ENCODE data around the gene NR1D2. TPM values are rescaled to one million over a fixed set of nuclear protein-coding genes. Genes with fewer than 3 reads are reported as not detected.
A peak's percentile ranks its signal among the peaks of the same experiment; 100 is the strongest.

NR1D2 gene
- polyA plus RNA-seq, 3 donors: 4.1 to 5.4 (median 5.3) TPM

GRCh38 chr3:23987356-23987755 is 42.3 kb downstream of the NR1D2 start:
- H3K4me3 ChIP-seq (replicated peaks in 1 of 3; ENCODE audit: low read depth in 2 of 3, low read length in 3 of 3): no peak overlapping the region
- no peaks in the 10 kb centered on the region for H3K79me2 ChIP-seq (ENCODE audit: insufficient read depth, low read length)
- no peaks in the 10 kb centered on the region for H3K27me3 ChIP-seq (ENCODE audit: control insufficient read depth in 2 of 2, insufficient read depth in 2 of 2, low read length in 2 of 2)
- Mint-ChIP-seq H3K9me3 (peaks cover 0 to 11% (median 4%) of the 10 kb centered on the region in 7 donors), H3K4me1 (peaks cover 32% of the 10 kb centered on the region), H3K4me3 (peak overlapping the region in 1 of 2 donors; percentile 10), H3K27ac (peak overlapping the region in 6 of 7 donors; percentile 32 to 80 (median 59)), H3K36me3 (no peaks in the 10 kb centered on the region), H3K27me3 (ENCODE audit: low read depth in 3 of 3) (peaks cover 0 to 3% (median 2%) of the 10 kb centered on the region in 3 donors)
- DNase-seq: peak; percentile 42 to 85 (median 63)
- H2AFZ ChIP-seq (ENCODE audit: insufficient read depth, low read depth, low read length, poor library complexity, severe bottlenecking): no peak overlapping the region
- H3K36me3 ChIP-seq (replicated peaks in 1 of 2; ENCODE audit: control insufficient read depth in 1 of 2, insufficient read depth in 2 of 2, low read length in 2 of 2): no peaks in the 10 kb centered on the region
- peak overlapping the region in 1 of 2 donors; percentile 29 for H3K27ac ChIP-seq (ENCODE audit: low read depth in 1 of 2, low read length in 2 of 2)
- peaks cover 7 to 8% of the 10 kb centered on the region in 2 donors for H3K4me1 ChIP-seq (ENCODE audit: control insufficient read depth in 1 of 2, insufficient read depth in 2 of 2, low read length in 2 of 2)
- H3K4me2 ChIP-seq (replicated peaks; ENCODE audit: extremely low read depth, low read length, poor library complexity, severe bottlenecking): no peak overlapping the region
- 17% methylated on average over 5 of the region's 8 CpGs for WGBS (ENCODE audit: insufficient coverage)
- no peak overlapping the region for H3K9ac ChIP-seq (ENCODE audit: insufficient read depth, low read length, poor library complexity, severe bottlenecking)
- H4K20me1 ChIP-seq (ENCODE audit: insufficient read depth, low read length): no peaks in the 10 kb centered on the region
- TF ChIP-seq CTCF (IDR thresholded peaks at IDR 0.05): no peak
- H3K9me3 ChIP-seq (replicated peaks in 1 of 2; ENCODE audit: control insufficient read depth in 1 of 2, insufficient read depth in 1 of 2, low read length in 2 of 2): no peaks in the 10 kb centered on the region
- intact Hi-C loops (cut with micrococcal nuclease): no loop called here

DNA sequence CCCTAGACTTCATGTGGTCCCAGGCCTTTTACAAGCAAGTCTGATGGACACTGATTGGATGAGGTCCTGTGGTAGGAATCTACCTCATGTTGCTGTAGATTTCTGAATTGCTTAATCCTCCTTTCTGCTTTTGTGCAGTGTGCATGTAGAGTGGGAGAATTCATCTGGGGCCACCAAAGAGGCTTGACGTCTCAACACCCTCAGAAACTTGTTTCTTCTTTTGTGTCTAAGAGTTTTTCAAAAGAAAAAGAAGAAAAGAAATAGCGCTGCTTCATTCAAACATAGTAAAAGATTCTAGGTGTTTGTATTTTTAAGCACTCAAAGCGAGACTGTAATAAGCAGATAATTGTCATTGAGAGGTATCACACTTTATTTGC is 46.2 kb downstream of the NR1D2 start:
- H3K4me3 ChIP-seq (replicated peaks in 1 of 3; ENCODE audit: low read depth in 2 of 3, low read length in 3 of 3): no peak overlapping the region
- TF ChIP-seq CTCF (IDR thresholded peaks at IDR 0.05): no peak
- H3K36me3 ChIP-seq (replicated peaks in 1 of 2; ENCODE audit: control insufficient read depth in 1 of 2, insufficient read depth in 2 of 2, low read length in 2 of 2): no peaks in the 10 kb centered on the region
- H3K4me1 Mint-ChIP-seq: peaks cover 26% of the 10 kb centered on the region
- no peak overlapping the region for H3K27ac ChIP-seq (ENCODE audit: low read depth in 1 of 2, low read length in 2 of 2)
- no peak overlapping the region for H3K4me3 Mint-ChIP-seq
- no peaks in the 10 kb centered on the region for H4K20me1 ChIP-seq (ENCODE audit: insufficient read depth, low read length)
- no peak overlapping the region for H3K4me2 ChIP-seq (replicated peaks; ENCODE audit: extremely low read depth, low read length, poor library complexity, severe bottlenecking)
- H3K36me3 Mint-ChIP-seq: no peaks in the 10 kb centered on the region
- peaks cover 7 to 8% of the 10 kb centered on the region in 2 donors for H3K4me1 ChIP-seq (ENCODE audit: control insufficient read depth in 1 of 2, insufficient read depth in 2 of 2, low read length in 2 of 2)
- no peak overlapping the region for H3K9ac ChIP-seq (ENCODE audit: insufficient read depth, low read length, poor library complexity, severe bottlenecking)
- no CpG with 5 or more reads among the region's 3 CpGs for WGBS (ENCODE audit: insufficient coverage)
- DNase-seq: peak in 1 of 3 donors; percentile 26
- no peaks in the 10 kb centered on the region for H3K79me2 ChIP-seq (ENCODE audit: insufficient read depth, low read length)
- peaks cover 0 to 6% (median 0%) of the 10 kb centered on the region in 7 donors for H3K9me3 Mint-ChIP-seq
- H3K27me3 ChIP-seq (ENCODE audit: control insufficient read depth in 2 of 2, insufficient read depth in 2 of 2, low read length in 2 of 2): no peaks in the 10 kb centered on the region
- H3K27me3 Mint-ChIP-seq (ENCODE audit: low read depth in 3 of 3): peaks cover 0 to 4% (median 3%) of the 10 kb centered on the region in 3 donors
- H3K9me3 ChIP-seq (replicated peaks in 1 of 2; ENCODE audit: control insufficient read depth in 1 of 2, insufficient read depth in 1 of 2, low read length in 2 of 2): no peaks in the 10 kb centered on the region
- H3K27ac Mint-ChIP-seq: no peak overlapping the region
- intact Hi-C loops (cut with micrococcal nuclease): no loop called here
- no peak overlapping the region for H2AFZ ChIP-seq (ENCODE audit: insufficient read depth, low read depth, low read length, poor library complexity, severe bottlenecking)
